ENCODE data around the gene ZNF853.
"Not testable (repeated sequence)": the region's sequence is repeated elsewhere in the genome, so short reads cannot be mapped to it uniquely, and the experiment has no call there.

ZNF853 gene

GRCh38 chr7:6653071-6654003 lies 37.9 kb downstream of the ZNF853 start:
- DNase-seq: no peak

- no peak for DNase-seq
Measured at GRCh38 chr7:6654113-6654841, 38.9 kb downstream of the ZNF853 start.

GRCh38 chr7:6654842-6655610 lies 39.6 kb downstream of the ZNF853 start:
- DNase-seq: no peak

GRCh38 chr7:6655636-6656385 lies 40.4 kb downstream of the ZNF853 start:
- no peak for DNase-seq

- DNase-seq: no peak
Measured at GRCh38 chr7:6656413-6656812, 41.0 kb downstream of the ZNF853 start.

- no peak for DNase-seq
Measured at GRCh38 chr7:6658618-6659345, 43.4 kb downstream of the ZNF853 start.

GRCh38 chr7:6670851-6671250 lies 55.4 kb downstream of the ZNF853 start:
- DNase-seq: not testable (repeated sequence)

All from activated naive CD4-positive, alpha-beta T cell treated with Interleukin-2 at 50 U/mL for 16 hours (primary cell).